NB4 (cell line): ENCODE data around the gene GOLGA8A.
"Not testable (repeated sequence)": the region's sequence is repeated elsewhere in the genome, so short reads cannot be mapped to it uniquely, and the experiment has no call there.

Experiments
- CTCF ChIP-seq: IDR thresholded peaks from one replicate; pipeline ENCODE4 v1.5.1; 2012; ENCODE audit warnings: low read depth, low read length
- MAX ChIP-seq: IDR thresholded peaks from 2 replicates; pipeline ENCODE4 v1.6.1; 2011; ENCODE audit warnings: low read depth, low read length
- POLR2A ChIP-seq: IDR thresholded peaks from 2 replicates; pipeline ENCODE4 v1.6.1; 2011; ENCODE audit warnings: mild to moderate bottlenecking; ENCODE audit not compliant: insufficient read length; ENCODE audit errors: extremely low read depth

- not testable (repeated sequence) for TF ChIP-seq CTCF, MAX, POLR2A
Observed at GRCh38 chr15:34397637-34398259, 39.9 kb downstream of the GOLGA8A start.
